Measurements from ENCODE around the gene CAMK2D.

Gene CAMK2D

GRCh38 chr4:113604955-113605354 lies 156.6 kb downstream of the CAMK2D start:
- DNase-seq (ENCODE audit: low read depth), result no peak

GRCh38 chr4:113603911-113604310 lies 157.6 kb downstream of the CAMK2D start:
- DNase-seq (ENCODE audit: low read depth), result no peak

GRCh38 chr4:113602646-113603228 lies 158.8 kb downstream of the CAMK2D start:
- no peak for DNase-seq (ENCODE audit: low read depth)

GRCh38 chr4:113601636-113602035 lies 159.9 kb downstream of the CAMK2D start:
- DNase-seq (ENCODE audit: low read depth), result no peak

GRCh38 chr4:113596396-113596795 lies 165.1 kb downstream of the CAMK2D start:
- DNase-seq (ENCODE audit: low read depth), result no peak

GRCh38 chr4:113594231-113594556 lies 167.3 kb downstream of the CAMK2D start:
- DNase-seq (ENCODE audit: low read depth), result no peak

GRCh38 chr4:113593400-113594230 lies 167.9 kb downstream of the CAMK2D start:
- no peak for DNase-seq (ENCODE audit: low read depth)

- no peak for DNase-seq (ENCODE audit: low read depth)
These were observed 169.6 kb downstream of the CAMK2D start for GRCh38 chr4:113591982-113592381.

- no peak for DNase-seq (ENCODE audit: low read depth)
These were observed 172.5 kb downstream of the CAMK2D start for GRCh38 chr4:113588895-113589668.

GRCh38 chr4:113587640-113588275 lies 173.8 kb downstream of the CAMK2D start:
- no peak for DNase-seq (ENCODE audit: low read depth)

- no peak for DNase-seq (ENCODE audit: low read depth)
These were observed 174.4 kb downstream of the CAMK2D start for GRCh38 chr4:113587156-113587555.

GRCh38 chr4:113586072-113586471 lies 175.5 kb downstream of the CAMK2D start:
- DNase-seq (ENCODE audit: low read depth), result no peak

GRCh38 chr4:113584407-113585150 lies 177.0 kb downstream of the CAMK2D start:
- DNase-seq (ENCODE audit: low read depth), result no peak

GRCh38 chr4:113582737-113583136 lies 178.8 kb downstream of the CAMK2D start:
- DNase-seq (ENCODE audit: low read depth), result no peak

GRCh38 chr4:113579360-113579759 lies 182.2 kb downstream of the CAMK2D start:
- no peak for DNase-seq (ENCODE audit: low read depth)

GRCh38 chr4:113576947-113577678 lies 184.4 kb downstream of the CAMK2D start:
- no peak for DNase-seq (ENCODE audit: low read depth)

- no peak for DNase-seq (ENCODE audit: low read depth)
These were observed 186.1 kb downstream of the CAMK2D start for GRCh38 chr4:113575401-113575800.

- DNase-seq (ENCODE audit: low read depth), result no peak
These were observed 186.9 kb downstream of the CAMK2D start for GRCh38 chr4:113574636-113575103.

GRCh38 chr4:113572620-113573019 lies 188.9 kb downstream of the CAMK2D start:
- no peak for DNase-seq (ENCODE audit: low read depth)

- DNase-seq (ENCODE audit: low read depth), result no peak
These were observed 195.3 kb downstream of the CAMK2D start for GRCh38 chr4:113566015-113566795.

Data from CMK (cell line).